Fibroblast of lung (primary cell): ENCODE data around the gene MT1X.

Experiments
- EZH2 ChIP-seq: IDR thresholded peaks from 2 replicates; pipeline ENCODE4 v1.5.1; 2012; ENCODE audit warnings: low read length, control low read depth, mild to moderate bottlenecking; ENCODE audit errors: missing control alignments
- TF ChIP-seq, protein P1 (sequence below), 2 donors: IDR thresholded peaks in 1 of 2; conservative IDR thresholded peaks in 1 of 2; 1 replicate in 1 of 2; 2 replicates in 1 of 2; pipeline ENCODE4 v1.5.1; 2011 to 2012; ENCODE audit warnings: low read length in 2 of 2, control low read depth in 1 of 2, inconsistent platforms in 1 of 2, low read depth in 1 of 2, mild to moderate bottlenecking in 1 of 2

DNA sequence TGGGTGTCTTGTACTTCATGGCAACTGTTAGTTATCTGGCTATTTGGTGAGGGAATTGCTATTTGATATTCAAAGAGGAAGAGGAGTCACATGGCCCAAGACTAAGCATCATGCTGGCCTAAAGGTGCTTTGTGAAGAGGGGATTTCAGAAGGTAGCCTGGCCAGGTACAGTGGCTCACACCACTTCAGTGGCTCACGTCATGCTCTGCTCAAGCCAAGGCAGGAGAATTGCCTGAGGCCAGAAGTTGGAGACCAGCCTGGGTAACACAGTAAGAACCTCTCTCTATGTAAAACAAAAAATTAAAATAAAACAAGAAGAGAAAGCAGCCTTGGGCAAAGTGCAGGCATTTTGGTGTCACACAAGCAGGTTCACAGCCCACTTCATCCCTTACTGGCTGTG, 37.0 kb upstream of the MT1X start:
- TF ChIP-seq, protein P1, sequence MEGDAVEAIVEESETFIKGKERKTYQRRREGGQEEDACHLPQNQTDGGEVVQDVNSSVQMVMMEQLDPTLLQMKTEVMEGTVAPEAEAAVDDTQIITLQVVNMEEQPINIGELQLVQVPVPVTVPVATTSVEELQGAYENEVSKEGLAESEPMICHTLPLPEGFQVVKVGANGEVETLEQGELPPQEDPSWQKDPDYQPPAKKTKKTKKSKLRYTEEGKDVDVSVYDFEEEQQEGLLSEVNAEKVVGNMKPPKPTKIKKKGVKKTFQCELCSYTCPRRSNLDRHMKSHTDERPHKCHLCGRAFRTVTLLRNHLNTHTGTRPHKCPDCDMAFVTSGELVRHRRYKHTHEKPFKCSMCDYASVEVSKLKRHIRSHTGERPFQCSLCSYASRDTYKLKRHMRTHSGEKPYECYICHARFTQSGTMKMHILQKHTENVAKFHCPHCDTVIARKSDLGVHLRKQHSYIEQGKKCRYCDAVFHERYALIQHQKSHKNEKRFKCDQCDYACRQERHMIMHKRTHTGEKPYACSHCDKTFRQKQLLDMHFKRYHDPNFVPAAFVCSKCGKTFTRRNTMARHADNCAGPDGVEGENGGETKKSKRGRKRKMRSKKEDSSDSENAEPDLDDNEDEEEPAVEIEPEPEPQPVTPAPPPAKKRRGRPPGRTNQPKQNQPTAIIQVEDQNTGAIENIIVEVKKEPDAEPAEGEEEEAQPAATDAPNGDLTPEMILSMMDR (conservative IDR thresholded peaks at IDR 0.05 in 1 of 2, IDR thresholded peaks at IDR 0.05 in 1 of 2; ENCODE audit: low read depth in 1 of 2, low read length in 2 of 2): no peak
- TF ChIP-seq EZH2: no peak
